Measurements from ENCODE around the gene TNFAIP8L3. TPM values are rescaled to one million over a fixed set of nuclear protein-coding genes. Genes with fewer than 3 reads are reported as not detected.
"Not testable (repeated sequence)": the region's sequence is repeated elsewhere in the genome, so short reads cannot be mapped to it uniquely, and the experiment has no call there.

TNFAIP8L3 gene
- total RNA-seq = 4.8 TPM
- long read RNA-seq, transcript TNFAIP8L3-202 (2 exons, 2,002 nt) = major isoform, 10 of 15 reads
- long read RNA-seq, partial matches to known transcripts = 0 of 15 reads
- long read RNA-seq, other reads (novel, unspliced or antisense) = 5 of 15 reads

DNA sequence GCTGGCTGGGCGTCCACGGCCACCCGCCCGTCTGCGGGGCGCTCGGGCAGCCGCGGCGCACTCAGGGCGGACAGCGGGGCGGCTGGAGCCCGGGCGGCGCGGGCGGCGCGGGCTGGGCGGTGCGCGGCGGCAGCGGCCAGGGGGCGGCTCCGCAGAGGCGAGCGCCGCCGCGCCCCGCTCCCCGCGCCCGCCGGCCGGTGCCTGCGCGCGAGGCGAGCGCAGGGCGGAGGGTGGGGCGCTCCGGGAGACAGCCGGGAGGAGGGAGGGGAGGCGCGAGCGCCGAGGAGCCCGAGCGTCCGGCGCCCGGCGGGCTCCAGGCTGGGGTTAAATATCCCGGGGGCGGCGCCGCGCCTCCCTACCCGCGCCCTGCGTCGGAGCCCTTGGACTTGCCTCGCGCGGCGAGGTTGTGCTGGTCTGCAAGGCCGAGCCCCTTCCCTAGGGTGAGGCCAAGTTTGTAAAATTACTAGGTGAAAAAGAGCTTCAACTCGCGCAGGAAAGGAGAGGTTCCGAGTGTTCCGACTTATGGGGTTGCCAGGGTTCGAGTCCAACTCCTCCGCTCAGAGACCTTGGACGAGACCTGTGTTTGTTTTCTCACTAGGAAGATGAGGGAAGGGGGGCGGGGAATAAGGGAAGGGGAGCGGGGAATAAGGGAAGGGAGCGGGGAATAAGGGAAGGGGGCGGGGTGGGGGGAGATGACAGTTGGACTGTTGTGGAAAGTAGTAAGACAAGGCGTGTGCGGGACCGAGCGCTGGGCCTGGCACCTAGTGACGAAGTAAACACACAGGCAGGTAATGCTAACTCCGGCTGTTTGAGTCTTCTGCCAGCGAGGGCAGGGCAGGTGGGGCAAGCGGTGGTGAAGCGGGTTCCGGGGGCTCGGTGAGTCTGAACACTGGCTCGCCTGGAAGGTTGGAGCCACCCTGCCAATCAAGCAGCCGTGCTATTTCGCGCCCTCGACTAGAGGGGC, at the start of gene TNFAIP8L3:
TSS of gene TNFAIP8L3 (minus strand) at position 301 of the 964 bp plus-strand sequence. CDS start 311 bp downstream, outside the sequence.
- no peak for DNase-seq (ENCODE audit: low spot score)
- intact Hi-C loops (cut with DNase I) = no loop called here

GRCh38 chr15:51144021-51144532, 49.4 kb upstream of the TNFAIP8L3 start:
- no peak for DNase-seq (ENCODE audit: low spot score)
- intact Hi-C loops (cut with DNase I) = no loop called here

GRCh38 chr15:51140347-51140746, 45.6 kb upstream of the TNFAIP8L3 start:
- DNase-seq (ENCODE audit: low spot score); intact Hi-C loops (cut with DNase I): not testable (repeated sequence)

DNA sequence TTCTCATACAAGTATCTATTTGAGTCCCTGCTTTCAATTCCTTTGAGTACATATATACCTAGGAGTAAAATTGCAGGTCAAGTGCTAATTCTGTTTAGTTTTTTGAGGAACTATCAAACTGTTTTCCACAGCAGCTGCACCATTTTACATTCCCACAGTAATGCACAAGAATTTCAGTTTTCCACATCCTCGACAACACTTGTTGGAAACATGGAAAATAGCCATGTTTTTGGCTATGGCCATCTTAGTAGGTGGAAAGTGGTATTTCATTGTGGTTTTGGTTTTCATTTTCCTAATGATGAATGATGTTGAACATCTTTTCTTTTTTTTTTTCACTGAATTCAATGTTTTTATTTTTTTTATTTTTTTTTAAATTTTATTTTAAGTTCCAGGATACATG, 44.4 kb upstream of the TNFAIP8L3 start:
- DNase-seq (ENCODE audit: low spot score) = no peak
- intact Hi-C loops (cut with DNase I) = no loop called here

DNA sequence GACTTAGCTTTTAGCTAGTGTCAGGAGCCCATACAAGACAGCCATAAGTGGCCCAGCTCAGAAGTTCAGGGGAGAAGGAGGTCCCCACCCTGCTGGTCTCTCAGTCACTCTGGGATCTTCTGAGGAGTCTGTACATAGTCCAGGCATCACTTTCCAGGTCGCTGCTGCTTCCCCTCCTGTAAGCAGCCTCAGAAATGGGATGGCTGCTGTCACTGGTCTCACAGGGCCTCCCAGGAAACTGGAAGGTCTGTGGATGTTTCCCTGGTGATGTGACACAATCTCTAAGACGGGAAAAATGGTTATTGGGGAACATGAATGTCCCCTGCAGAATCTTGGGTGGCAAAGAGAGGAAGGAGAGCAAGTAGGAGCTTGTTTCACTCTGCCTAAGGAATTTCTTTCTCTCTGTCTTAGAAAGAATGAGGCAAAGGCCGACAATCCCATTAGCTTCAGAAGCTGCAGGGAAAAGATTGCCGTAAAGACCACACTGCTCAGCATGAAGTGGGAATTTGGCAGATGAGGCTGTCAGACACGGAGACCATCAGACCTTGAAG, 43.2 kb upstream of the TNFAIP8L3 start:
- intact Hi-C loops (cut with DNase I) = no loop called here

GRCh38 chr15:51137024-51137423, 42.3 kb upstream of the TNFAIP8L3 start:
- no peak for DNase-seq (ENCODE audit: low spot score)
- intact Hi-C loops (cut with DNase I) = no loop called here

More for the DNA sequence above, 43.2 kb upstream of the TNFAIP8L3 start:
- no peak for DNase-seq (ENCODE audit: low spot score)

- intact Hi-C loops (cut with DNase I) = no loop called here
- DNase-seq (ENCODE audit: low spot score) = no peak
Measured at GRCh38 chr15:51135276-51135675, 40.6 kb upstream of the TNFAIP8L3 start.

DNA sequence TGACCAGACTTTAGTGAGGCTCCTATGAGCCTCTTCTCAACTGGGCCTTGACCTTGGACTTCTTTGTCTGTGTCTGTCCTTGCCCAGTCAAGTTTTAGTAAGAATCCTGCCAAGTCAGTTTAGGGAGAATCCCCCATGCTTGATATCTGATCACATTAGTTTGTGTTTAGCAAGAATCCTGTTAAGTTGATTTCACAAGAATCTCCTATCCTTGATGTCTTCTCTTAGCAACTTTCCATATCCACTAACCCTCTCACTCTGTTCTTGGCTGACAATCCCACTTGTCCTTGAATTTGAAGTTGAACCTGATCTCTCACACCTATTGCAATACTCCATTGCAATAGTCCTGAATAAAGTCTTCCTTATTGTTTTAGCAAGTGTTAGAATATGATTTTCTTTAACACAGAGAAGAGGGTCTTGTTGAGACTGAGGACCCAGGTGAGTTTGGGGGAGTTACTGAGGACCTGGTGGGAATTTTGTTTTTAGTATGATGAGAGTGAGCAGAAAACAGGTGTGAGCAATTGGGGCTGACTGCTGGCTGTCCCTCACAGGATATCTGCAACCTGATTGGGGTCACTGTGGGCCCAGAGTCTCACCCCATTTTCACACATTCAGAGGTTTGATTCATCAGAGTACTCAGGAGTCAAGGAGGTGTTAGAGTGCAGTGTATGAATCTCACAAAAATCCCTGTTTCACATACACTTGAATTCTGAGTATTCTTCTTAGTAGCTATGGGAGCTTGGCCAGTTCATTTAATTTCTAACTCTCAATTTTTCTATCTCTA, 39.9 kb upstream of the TNFAIP8L3 start:
- DNase-seq (ENCODE audit: low spot score) = no peak
- intact Hi-C loops (cut with DNase I) = loop anchor here (5.0 kb wide), 1 partner anchor 58 kb away; no protein-coding TSS in a partner anchor

DNA sequence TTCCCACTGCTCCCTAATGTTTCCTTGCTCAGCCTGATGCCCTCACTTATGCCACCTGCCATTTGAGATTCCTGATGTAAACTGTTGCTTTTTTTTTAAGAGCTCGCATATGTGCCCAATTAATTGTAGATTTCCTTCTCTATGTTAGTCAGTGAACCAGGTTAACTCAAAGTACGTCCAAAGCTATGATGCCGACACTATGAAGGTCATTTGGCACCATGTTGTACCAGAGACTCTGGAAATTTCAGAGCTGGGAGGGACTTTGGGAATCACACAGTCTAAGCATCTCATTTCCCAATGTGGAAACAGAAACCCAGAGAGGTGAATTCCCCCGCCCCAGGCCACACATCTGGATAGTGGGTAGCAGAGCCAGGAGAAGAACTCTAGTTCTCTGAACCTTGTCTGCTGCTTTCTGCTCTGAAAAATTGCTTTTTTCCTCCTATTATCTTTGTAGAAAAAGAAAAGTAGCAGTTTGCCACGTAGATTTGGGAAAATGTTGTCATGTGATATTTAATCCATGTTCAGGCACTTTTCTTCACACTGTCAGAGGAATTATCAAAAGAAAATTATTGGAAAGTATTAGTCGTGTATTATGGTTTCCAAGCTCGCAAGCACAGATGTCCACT, 38.5 kb upstream of the TNFAIP8L3 start:
- intact Hi-C loops (cut with DNase I) = loop anchor here (5.0 kb wide), 1 partner anchor 59 kb away; no protein-coding TSS in a partner anchor
- no peak for DNase-seq (ENCODE audit: low spot score)

GRCh38 chr15:51132384-51133139, 37.9 kb upstream of the TNFAIP8L3 start:
- DNase-seq (ENCODE audit: low spot score) = no peak
- intact Hi-C loops (cut with DNase I) = loop anchor here (5.0 kb wide), 1 partner anchor 60 kb away; no protein-coding TSS in a partner anchor

DNA sequence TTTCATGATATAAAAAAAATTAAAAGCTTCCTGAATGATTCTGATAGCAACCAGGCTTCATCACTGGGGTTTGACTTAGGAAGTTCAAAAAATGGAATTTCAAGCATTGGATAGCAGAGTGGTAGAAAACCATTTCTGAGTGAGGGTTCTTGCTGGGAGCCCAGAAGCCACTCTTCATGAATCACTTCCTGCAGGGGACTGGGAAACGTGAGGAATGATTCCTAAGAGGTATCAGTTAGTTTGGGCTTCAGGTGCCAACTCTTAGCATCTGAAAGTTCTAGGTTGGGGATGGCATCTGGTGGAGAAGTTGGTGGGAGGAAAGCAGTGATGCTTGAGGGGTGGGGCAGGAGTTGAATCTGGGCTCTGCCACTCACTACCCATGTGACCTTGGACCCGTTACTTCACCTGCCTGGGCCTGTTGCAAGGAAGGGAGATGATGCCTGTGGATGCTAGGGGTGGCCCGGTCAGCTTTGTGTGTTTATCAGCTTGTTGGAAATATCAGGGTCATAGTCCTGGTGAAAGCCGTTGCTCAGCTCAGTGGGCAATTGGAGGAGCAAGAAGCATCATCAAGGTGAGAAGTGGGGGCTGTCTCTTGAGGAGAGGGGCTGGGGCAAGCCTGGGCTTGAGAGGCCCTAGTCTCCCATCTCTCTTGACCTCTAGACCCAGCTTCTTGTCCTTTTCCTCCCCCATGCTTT, 37.0 kb upstream of the TNFAIP8L3 start:
- DNase-seq (ENCODE audit: low spot score) = no peak
- intact Hi-C loops (cut with DNase I) = loop anchor here (5.0 kb wide), 1 partner anchor 61 kb away; no protein-coding TSS in a partner anchor

GRCh38 chr15:51130344-51130743, 35.6 kb upstream of the TNFAIP8L3 start:
- intact Hi-C loops (cut with DNase I) = loop anchor here (5.0 kb wide), 1 partner anchor 62 kb away; no protein-coding TSS in a partner anchor
- DNase-seq (ENCODE audit: low spot score) = no peak

DNA sequence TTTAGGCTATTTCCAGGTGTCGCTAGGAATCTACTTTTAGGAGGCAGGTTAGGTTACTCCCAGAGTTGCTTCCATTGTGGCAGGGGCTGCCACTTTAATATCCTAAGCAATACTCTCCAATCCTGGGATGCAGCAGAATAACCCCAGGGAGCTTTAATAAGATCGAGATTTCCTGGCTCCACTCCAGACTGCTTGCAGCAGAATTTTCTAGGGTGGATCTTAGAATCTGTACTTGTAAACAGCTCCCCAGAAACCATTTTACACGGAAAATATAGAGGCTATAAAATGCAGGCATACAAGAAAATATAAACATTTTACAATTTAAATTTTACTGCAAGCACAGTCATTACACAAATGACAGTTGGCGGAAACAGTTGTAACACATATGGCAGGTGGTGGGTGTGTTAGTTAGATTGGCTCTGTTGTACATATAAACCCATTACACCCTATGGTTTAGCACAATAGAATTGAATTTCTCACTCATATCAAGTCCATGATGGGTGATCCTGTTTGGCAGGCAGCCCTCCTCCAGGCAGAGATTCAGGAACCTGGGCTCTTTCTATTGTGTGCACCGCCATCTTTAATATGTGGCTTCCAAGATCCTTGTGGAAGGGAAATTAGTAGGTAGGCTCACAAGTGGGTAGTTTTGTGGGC, 35.0 kb upstream of the TNFAIP8L3 start:
- no peak for DNase-seq (ENCODE audit: low spot score)
- intact Hi-C loops (cut with DNase I) = loop anchor here (5.0 kb wide), 1 partner anchor 63 kb away; no protein-coding TSS in a partner anchor

- intact Hi-C loops (cut with DNase I) = no loop called here
Measured at GRCh38 chr15:51128701-51129100, 34.0 kb upstream of the TNFAIP8L3 start.

GRCh38 chr15:51126842-51127241, 32.1 kb upstream of the TNFAIP8L3 start:
- no peak for DNase-seq (ENCODE audit: low spot score)
- intact Hi-C loops (cut with DNase I) = no loop called here

More at GRCh38 chr15:51128701-51129100, 34.0 kb upstream of the TNFAIP8L3 start:
- DNase-seq (ENCODE audit: low spot score) = no peak

DNA sequence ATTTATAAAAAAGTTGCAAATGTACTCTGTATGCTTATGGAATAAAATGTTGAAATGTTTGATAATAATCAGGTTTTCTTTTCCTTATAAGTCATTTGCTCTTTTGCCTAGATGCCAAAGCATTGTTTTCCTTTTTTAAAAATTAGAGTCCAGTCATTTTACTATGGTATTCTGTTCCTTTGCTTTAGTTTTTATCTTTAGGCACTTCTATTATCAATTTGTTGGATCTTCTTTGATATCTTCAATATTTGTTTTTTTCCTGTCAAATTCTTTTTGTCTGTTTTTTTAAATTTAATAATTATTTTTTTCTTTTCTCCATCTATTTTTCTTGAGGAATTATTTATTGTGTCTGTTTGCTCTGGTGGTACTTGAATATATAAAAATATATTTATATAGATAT, 28.3 kb upstream of the TNFAIP8L3 start:
- intact Hi-C loops (cut with DNase I) = not testable (repeated sequence)

More for the DNA sequence above, 28.3 kb upstream of the TNFAIP8L3 start:
- not testable (repeated sequence) for DNase-seq (ENCODE audit: low spot score)
